Measurements from ENCODE around the gene XYLT1. TPM values are rescaled to one million over a fixed set of nuclear protein-coding genes. Genes with fewer than 3 reads are reported as not detected.

XYLT1 gene
- total and polyA plus RNA-seq, 2 experiments from 2014 or later, result 4.5 to 26.3 TPM

GRCh38 chr16:17229131-17229530 lies 241.6 kb downstream of the XYLT1 start:
- Histone ChIP-seq H3K9me2 (ENCODE audit: insufficient read depth) (no peaks in the 10 kb centered on the region), H3K36me3 (ENCODE audit: low read depth) (0 out of 2 replicates have a peak, but pooled peaks cover 4% of the 10 kb centered on the region), H3K4me3 (no peak overlapping the region), H3K9me3 (ENCODE audit: low read depth) (no peaks in the 10 kb centered on the region), H4K20me1 (ENCODE audit: insufficient read depth) (peaks cover 12% of the 10 kb centered on the region), H3K79me2 (ENCODE audit: insufficient read depth) (peaks cover 61% of the 10 kb centered on the region), H3K27me3 (replicated peaks; ENCODE audit: insufficient read depth) (no peaks in the 10 kb centered on the region), H3K9ac (no peak overlapping the region), H3K27ac (no peak overlapping the region), H3F3A (ENCODE audit: insufficient read depth) (peaks cover 22% of the 10 kb centered on the region), H2AFZ (no peak overlapping the region), H3K4me2 (ENCODE audit: unreplicated experiment) (no peak overlapping the region), H3K4me1 (ENCODE audit: insufficient read depth) (peaks cover 19% of the 10 kb centered on the region)
- TF ChIP-seq EZH2 (IDR thresholded peaks at IDR 0.05; ENCODE audit: insufficient read depth, poor library complexity, severe bottlenecking) (no peak), EZH2phosphoT487 (IDR thresholded peaks at IDR 0.05; ENCODE audit: insufficient read depth, low read depth) (no peak)
- in situ Hi-C loops (cut with MboI), result no loop called here
- 92 to 98% methylated on average over 6 of the region's 6 CpGs for WGBS, 2 experiments (ENCODE audit: low coverage in 1 of 2, low lambda C conversion rate in 2 of 2, missing lambda C conversion rate in 2 of 2)
- DNase-seq, result no peak

GRCh38 chr16:17228708-17229055 lies 242.1 kb downstream of the XYLT1 start:
- DNase-seq, result no peak
- peaks cover 66% of the 10 kb centered on the region for H3K79me2 ChIP-seq (ENCODE audit: insufficient read depth)
- H2AFZ ChIP-seq, result no peak overlapping the region
- H3K4me3 ChIP-seq, result no peak overlapping the region
- H3K4me1 ChIP-seq (ENCODE audit: insufficient read depth), result peaks cover 19% of the 10 kb centered on the region
- TF ChIP-seq EZH2 (IDR thresholded peaks at IDR 0.05; ENCODE audit: insufficient read depth, poor library complexity, severe bottlenecking), result no peak
- no peak for TF ChIP-seq EZH2phosphoT487 (IDR thresholded peaks at IDR 0.05; ENCODE audit: insufficient read depth, low read depth)
- H3K9ac ChIP-seq, result no peak overlapping the region
- WGBS, 2 experiments (ENCODE audit: low coverage in 1 of 2, low lambda C conversion rate in 2 of 2, missing lambda C conversion rate in 2 of 2), result 94 to 100% methylated on average over 1 of the region's 1 CpG
- H3K27ac ChIP-seq, result no peak overlapping the region
- H3K36me3 ChIP-seq (ENCODE audit: low read depth), result 0 out of 2 replicates have a peak, but pooled peaks cover 4% of the 10 kb centered on the region
- H3K4me2 ChIP-seq (ENCODE audit: unreplicated experiment), result no peak overlapping the region
- H4K20me1 ChIP-seq (ENCODE audit: insufficient read depth), result peaks cover 13% of the 10 kb centered on the region
- H3K9me3 ChIP-seq (ENCODE audit: low read depth), result no peaks in the 10 kb centered on the region
- peaks cover 26% of the 10 kb centered on the region for H3F3A ChIP-seq (ENCODE audit: insufficient read depth)
- in situ Hi-C loops (cut with MboI), result no loop called here
- H3K27me3 ChIP-seq (replicated peaks; ENCODE audit: insufficient read depth), result no peaks in the 10 kb centered on the region
- no peaks in the 10 kb centered on the region for H3K9me2 ChIP-seq (ENCODE audit: insufficient read depth)

GRCh38 chr16:17228048-17228707 lies 242.6 kb downstream of the XYLT1 start:
- 0 out of 2 replicates have a peak, but pooled peaks cover 4% of the 10 kb centered on the region for H3K36me3 ChIP-seq (ENCODE audit: low read depth)
- peaks cover 13% of the 10 kb centered on the region for H4K20me1 ChIP-seq (ENCODE audit: insufficient read depth)
- H3K9ac ChIP-seq, result no peak overlapping the region
- TF ChIP-seq EZH2 (IDR thresholded peaks at IDR 0.05; ENCODE audit: insufficient read depth, poor library complexity, severe bottlenecking) (no peak), EZH2phosphoT487 (IDR thresholded peaks at IDR 0.05; ENCODE audit: insufficient read depth, low read depth) (no peak)
- H2AFZ ChIP-seq, result no peak overlapping the region
- no peaks in the 10 kb centered on the region for H3K9me2 ChIP-seq (ENCODE audit: insufficient read depth)
- in situ Hi-C loops (cut with MboI), result no loop called here
- peaks cover 19% of the 10 kb centered on the region for H3K4me1 ChIP-seq (ENCODE audit: insufficient read depth)
- H3K4me2 ChIP-seq (ENCODE audit: unreplicated experiment), result no peak overlapping the region
- DNase-seq, result no peak
- no peak overlapping the region for H3K4me3 ChIP-seq
- peaks cover 71% of the 10 kb centered on the region for H3K79me2 ChIP-seq (ENCODE audit: insufficient read depth)
- H3F3A ChIP-seq (ENCODE audit: insufficient read depth), result peaks cover 30% of the 10 kb centered on the region
- H3K9me3 ChIP-seq (ENCODE audit: low read depth), result no peaks in the 10 kb centered on the region
- H3K27me3 ChIP-seq (replicated peaks; ENCODE audit: insufficient read depth), result no peaks in the 10 kb centered on the region
- no peak overlapping the region for H3K27ac ChIP-seq
- 95 to 96% methylated on average over 7 of the region's 7 CpGs for WGBS, 2 experiments (ENCODE audit: low coverage in 1 of 2, low lambda C conversion rate in 2 of 2, missing lambda C conversion rate in 2 of 2)

GRCh38 chr16:17227278-17227677 lies 243.5 kb downstream of the XYLT1 start:
- H4K20me1 ChIP-seq (ENCODE audit: insufficient read depth), result peaks cover 13% of the 10 kb centered on the region
- no peak overlapping the region for H3K4me3 ChIP-seq
- no peak overlapping the region for H3K4me2 ChIP-seq (ENCODE audit: unreplicated experiment)

More at GRCh38 chr16:17227278-17227677, 243.5 kb downstream of the XYLT1 start:
- H3K4me1 ChIP-seq (ENCODE audit: insufficient read depth), result peaks cover 19% of the 10 kb centered on the region
- peaks cover 30% of the 10 kb centered on the region for H3F3A ChIP-seq (ENCODE audit: insufficient read depth)
- no peak for DNase-seq
- TF ChIP-seq EZH2 (IDR thresholded peaks at IDR 0.05; ENCODE audit: insufficient read depth, poor library complexity, severe bottlenecking) (no peak), EZH2phosphoT487 (IDR thresholded peaks at IDR 0.05; ENCODE audit: insufficient read depth, low read depth) (no peak)
- no peak overlapping the region for H3K27ac ChIP-seq
- H3K79me2 ChIP-seq (ENCODE audit: insufficient read depth), result peaks cover 72% of the 10 kb centered on the region
- H3K36me3 ChIP-seq (ENCODE audit: low read depth), result no peaks in the 10 kb centered on the region
- H3K9ac ChIP-seq, result no peak overlapping the region
- H2AFZ ChIP-seq, result no peak overlapping the region
- H3K9me3 ChIP-seq (ENCODE audit: low read depth), result no peaks in the 10 kb centered on the region
- no peaks in the 10 kb centered on the region for H3K27me3 ChIP-seq (replicated peaks; ENCODE audit: insufficient read depth)
- H3K9me2 ChIP-seq (ENCODE audit: insufficient read depth), result no peaks in the 10 kb centered on the region
- 100% methylated on average over 2 of the region's 2 CpGs for WGBS, 2 experiments (ENCODE audit: low coverage in 1 of 2, low lambda C conversion rate in 2 of 2, missing lambda C conversion rate in 2 of 2)
- in situ Hi-C loops (cut with MboI), result no loop called here
